Pancreas (tissue), 10 donors: ENCODE data around the gene IL1RAPL2. TPM values are rescaled to one million over a fixed set of nuclear protein-coding genes. Genes with fewer than 3 reads are reported as not detected.

ENCODE experiments used
- ATAC-seq, 4 donors: fragments of 200-7000 bp; cut with Tn5 transposase; one replicate each; pipeline versions ENCODE4 v1.8.0 to v1.9.1; 2020; ENCODE audit warnings: mild to moderate bottlenecking in 4 of 4, moderate library complexity in 4 of 4
- DNase-seq, 6 donors: peaks; one replicate each; pipeline ENCODE4 v3.0.0-alpha.2; 2020
- FAIRE-seq: peaks from 2 replicates; lab custom pipeline; 2012; peaks lifted over from hg19 to GRCh38; lab: Jason Lieb, UNC
- H3K27ac ChIP-seq, 4 donors: fragments of 200-600 bp; sonication (generic); 1 replicate in 3 of 4; 2 replicates in 1 of 4; pipeline versions ENCODE4 v1.5.0 to v1.8.0; 2020
- H3K27me3 ChIP-seq, 4 donors: fragments of 200-600 bp; one replicate each; pipeline ENCODE4 v1.8.0; 2021
- H3K36me3 ChIP-seq, 3 donors: fragments of 200-600 bp; sonication (generic) in 1 of 3; one replicate each; pipeline versions ENCODE4 v1.5.0 to v1.8.0; 2020 to 2021
- H3K4me1 ChIP-seq, 3 donors: fragments of 200-600 bp; one replicate each; pipeline ENCODE4 v1.8.0; 2021
- H3K4me3 ChIP-seq, 4 donors: fragments of 200-600 bp; sonication (generic) in 2 of 4; one replicate each; pipeline versions ENCODE4 v1.5.0 to v1.8.0; 2020 to 2021
- H3K9me3 ChIP-seq, 4 donors: fragments of 200-600 bp; one replicate each; pipeline ENCODE4 v1.8.0; 2021
- CTCF ChIP-seq, 4 donors: fragments of 200-600 bp; sonication (generic) in 3 of 4; IDR thresholded peaks; one replicate each; pipeline versions ENCODE4 v1.5.0 to v1.8.0; 2021; ENCODE audit warnings: antibody characterized with exemption in 4 of 4
- WGBS, 2 donors: extraction: QIAGEN DNeasy Blood & Tissue Kit; methylation state at CpG; one replicate each; pipeline ENCODE4 v1.1.7; 2013; 5-methylcytosine and 5-hydroxymethylcytosine counted together
- intact Hi-C, 3 donors: fragments of 100-400 bp; cut with DNase I; formaldehyde crosslinking; loops; one replicate each; pipeline versions ENCODE4 v1.11.1 to v1.14.2; 2022
- polyA plus RNA-seq, 2 donors: library from polyadenylated mRNA; stranded (reverse); fragments of 200-250 nt; gene quantifications; one replicate each; pipeline ENCODE4 v1.2.3, GENCODE V29; 2013
- total RNA-seq, 6 donors: library from RNA; stranded (reverse); fragmentation: NEBNext Ultra II Directional in 4 of 6; extraction: Animal tissue kit (Norgen Biotek cat#: 25700) in 4 of 6; gene quantifications; one replicate each; pipeline versions ENCODE4 v1.2.1 to v1.2.4, GENCODE V29; 2021 to 2023
- donor health status: healthy with polysubstance abuse.
- donor health status: DM: no; HTN: no; CAD: no; lungs with moderate emphysema.
- donor health status: DM: no; HTN: no; CAD: no.
- donor health status: control.
- donor health status: control.
- donor health status: Bipolar disorder and iron deficiency.
- donor health status: DM: yes; HTN: yes; CAD: no.
- donor health status: DM: no; HTN: no; CAD: no.
- donor health status: DM: no; HTN: no; CAD: no.
- donor health status: DM: yes; HTN: yes; CAD: no.

The IL1RAPL2 gene
- total and polyA plus RNA-seq, 8 donors = 0.09 TPM; not detected in 7

GRCh38 chrX:105210258-105210657 is 644.3 kb downstream of the IL1RAPL2 start:
- Histone ChIP-seq H3K4me1 (no peaks in the 10 kb centered on the region), H3K27me3 (no peaks in the 10 kb centered on the region), H3K27ac (no peak overlapping the region), H3K4me3 (no peak overlapping the region), H3K36me3 (no peaks in the 10 kb centered on the region), H3K9me3 (no peaks in the 10 kb centered on the region)
- WGBS, 2 donors = 52 to 68% methylated on average over 2 of the region's 2 CpGs
- DNase-seq = no peak
- intact Hi-C loops = no loop called here
- FAIRE-seq = no peak
- ATAC-seq = no peak
- TF ChIP-seq CTCF (IDR thresholded peaks at IDR 0.05) = no peak

- FAIRE-seq = no peak
- TF ChIP-seq CTCF (IDR thresholded peaks at IDR 0.05) = no peak
Observed at GRCh38 chrX:105211066-105211575, 645.1 kb downstream of the IL1RAPL2 start.

GRCh38 chrX:105219454-105220401 is 653.7 kb downstream of the IL1RAPL2 start:
- Histone ChIP-seq H3K27ac (no peak overlapping the region), H3K27me3 (peaks cover 0 to 13% (median 0%) of the 10 kb centered on the region in 4 donors), H3K9me3 (no peaks in the 10 kb centered on the region), H3K36me3 (no peaks in the 10 kb centered on the region), H3K4me1 (no peaks in the 10 kb centered on the region), H3K4me3 (no peak overlapping the region)
- DNase-seq = peak in 1 of 6 donors; percentile 64
- intact Hi-C loops = no loop called here
- ATAC-seq = no peak
- no peak for TF ChIP-seq CTCF (IDR thresholded peaks at IDR 0.05)
- FAIRE-seq = no peak
- 84 to 86% methylated on average over 25 to 26 of the region's 26 CpGs for WGBS, 2 donors

More at GRCh38 chrX:105211066-105211575, 645.1 kb downstream of the IL1RAPL2 start:
- Histone ChIP-seq H3K4me3 (no peak overlapping the region), H3K27me3 (no peaks in the 10 kb centered on the region), H3K4me1 (no peaks in the 10 kb centered on the region), H3K36me3 (no peaks in the 10 kb centered on the region), H3K9me3 (no peaks in the 10 kb centered on the region), H3K27ac (no peak overlapping the region)
- WGBS, 2 donors = 48 to 57% methylated on average over 3 of the region's 3 CpGs
- intact Hi-C loops = no loop called here
- no peak for DNase-seq
- ATAC-seq = no peak

- no peak for TF ChIP-seq CTCF (IDR thresholded peaks at IDR 0.05)
- WGBS, 2 donors = 67 to 70% methylated on average over 7 of the region's 7 CpGs
- no peak for ATAC-seq
- no peaks in the 10 kb centered on the region for H3K36me3 ChIP-seq
- no peak within 1 kb of the TSS for H3K4me3 ChIP-seq
- H3K9me3 ChIP-seq = no peaks in the 10 kb centered on the region
- intact Hi-C loops = no loop called here
- no peak within 1 kb of the TSS for H3K27ac ChIP-seq
- FAIRE-seq = no peak
- no peak for DNase-seq
- H3K27me3 ChIP-seq = peaks cover 0 to 13% (median 0%) of the 10 kb centered on the region in 4 donors
- H3K4me1 ChIP-seq = no peaks in the 10 kb centered on the region
Observed at GRCh38 chrX:105220636-105221035, 654.6 kb downstream of the IL1RAPL2 start, which contains the start of gene TEX13A. Gene TEX13A (minus strand): TSS chrX:105220694. CDS start chrX:105220397, 297 bp downstream.
